ENCODE data around the gene RDH5. TPM values are rescaled to one million over a fixed set of nuclear protein-coding genes. Genes with fewer than 3 reads are reported as not detected.

RDH5 gene
- total and polyA plus RNA-seq, 2 of the 4 experiments (the other 2 are of a cell fraction) = 7.3 to 18.8 TPM

- peak within 1 kb of the TSS; percentile 98 for H3K27ac ChIP-seq (ENCODE audit: insufficient read depth, low read length)
- H3K9me1 ChIP-seq (ENCODE audit: insufficient read depth, low read length) = no peaks in the 10 kb centered on the region
- H4K5ac ChIP-seq (ENCODE audit: low read depth, low read length) = peak within 1 kb of the TSS; percentile 81
- TF ChIP-seq NFE2L2 (IDR thresholded peaks at IDR 0.05; ENCODE audit: low read depth, low read length) (no peak), POLR2A (IDR thresholded peaks at IDR 0.05; ENCODE audit: low read depth, low read length) (peak; percentile 92), MXI1 (IDR thresholded peaks at IDR 0.05; ENCODE audit: borderline replicate concordance, low read depth, low read length) (peak; percentile 74; the same call in 1 of the 2 replicates), RCOR1 (IDR thresholded peaks at IDR 0.05; ENCODE audit: insufficient replicate concordance, low read length) (peak; percentile 30), MAZ (IDR thresholded peaks at IDR 0.05; ENCODE audit: borderline replicate concordance, low read depth, low read length) (peak; percentile 93), RFX5 (IDR thresholded peaks at IDR 0.05; ENCODE audit: low read depth, low read length) (0 out of 2 replicates have a peak, but pooled peaks have one; percentile 8), USF2 (IDR thresholded peaks at IDR 0.05; ENCODE audit: low read depth, low read length) (peak; percentile 97), RAD21 (IDR thresholded peaks at IDR 0.05; ENCODE audit: low read length) (no peak), CHD1 (IDR thresholded peaks at IDR 0.05; ENCODE audit: low read depth, low read length) (no peak; the same call in 1 of the 2 replicates), FOS (IDR thresholded peaks at IDR 0.05; ENCODE audit: low read depth, low read length) (peak; percentile 92), BHLHE40 (IDR thresholded peaks at IDR 0.05; ENCODE audit: low read depth, low read length) (peak; percentile 78)
- peak within 1 kb of the TSS; percentile 100 for H3K4ac ChIP-seq (ENCODE audit: low read depth, low read length)
- 0% methylated on average over 1 of the region's 61 CpGs; no CpG with 5 or more reads in 1 of the 2 experiments for WGBS, 2 experiments (ENCODE audit: extremely low coverage in 2 of 2, insufficient read length in 1 of 2)
- H2BK5ac ChIP-seq (ENCODE audit: low read depth, low read length, poor library complexity, severe bottlenecking) = peak within 1 kb of the TSS; percentile 99
- peak within 1 kb of the TSS; percentile 94 for H2AFZ ChIP-seq (replicated peaks; ENCODE audit: low read length, poor library complexity)
- peak within 1 kb of the TSS; percentile 87 for H3K18ac ChIP-seq (ENCODE audit: low read depth, low read length)
- peak within 1 kb of the TSS; percentile 94 for H3K9ac ChIP-seq (ENCODE audit: low read depth, low read length)
- H3K9me3 ChIP-seq (ENCODE audit: control insufficient read depth, insufficient read depth, low read length) = no peaks in the 10 kb centered on the region
- peaks cover 49% of the 10 kb centered on the region for H4K20me1 ChIP-seq (ENCODE audit: insufficient read depth, low read length)
- peaks cover 8 to 67% of the 10 kb centered on the region in 2 experiments for H3K79me1 ChIP-seq (ENCODE audit: low read depth in 1 of 2, low read length in 2 of 2)
- H3K4me3 ChIP-seq (ENCODE audit: insufficient read depth, low read depth, low read length) = peak within 1 kb of the TSS; percentile 90
- peak within 1 kb of the TSS; percentile 100 for H4K91ac ChIP-seq (ENCODE audit: insufficient read depth, low read depth, low read length)
- H2AK5ac ChIP-seq (ENCODE audit: low read depth, low read length) = peak within 1 kb of the TSS; percentile 99
- ChIA-PET POLR2A (ENCODE audit: unreplicated experiment) (interaction anchor here (0.6 to 1.7 kb wide), 4 partner anchors 9 to 198 kb away, joined by 3 to 8 read pairs (median 6); partner anchors contain the start of genes PYM1 and RDH5), CTCF (interaction anchor here (0.6 to 2.0 kb wide), 4 partner anchors 9 to 74 kb away, joined by 3 to 16 read pairs (median 3); no protein-coding TSS in a partner anchor)
- H3K4me1 ChIP-seq (ENCODE audit: control insufficient read depth, insufficient read depth, low read length) = peaks cover 8% of the 10 kb centered on the region
- peak within 1 kb of the TSS; percentile 98 for H2BK120ac ChIP-seq (ENCODE audit: low read depth, low read length)
- no TSS peak for BruUV-seq (replicated peaks)
- peak within 1 kb of the TSS; percentile 82 for H2BK20ac ChIP-seq (ENCODE audit: low read depth, low read length)
- peak within 1 kb of the TSS; percentile 100 for H2AK9ac ChIP-seq (replicated peaks; ENCODE audit: low read depth, low read length, poor library complexity)
- peak within 1 kb of the TSS; percentile 99 for H3K23ac ChIP-seq (ENCODE audit: low read depth, low read length)
- H3K36me3 ChIP-seq (ENCODE audit: control insufficient read depth, insufficient read depth, low read length) = peaks cover 30% of the 10 kb centered on the region
- intact Hi-C loops (cut with micrococcal nuclease) = no loop called here
- H2BK15ac ChIP-seq (ENCODE audit: low read depth, low read length) = peak within 1 kb of the TSS; percentile 97; the same call in 2 of the 3 replicates
- H3K56ac ChIP-seq (ENCODE audit: extremely low read depth, insufficient read depth, low read length) = peak within 1 kb of the TSS; percentile 98
- peak within 1 kb of the TSS; percentile 97 to 99 for H4K8ac ChIP-seq (ENCODE audit: low read depth in 2 of 2, low read length in 2 of 2)
- in situ Hi-C loops (cut with MboI; ENCODE audit: low sequenced_read_pairs) = no loop called here
- H3K14ac ChIP-seq (replicated peaks; ENCODE audit: low read depth, low read length) = peak within 1 kb of the TSS; percentile 99
- dilution Hi-C loops (cut with HindIII; ENCODE audit: low sequenced_read_pairs, unreplicated experiment) = no loop called here
- no peaks in the 10 kb centered on the region for H3K27me3 ChIP-seq (ENCODE audit: control insufficient read depth, insufficient read depth, low read length)
- DNase-seq (peak; percentile 94), ATAC-seq (ENCODE audit: low read depth) (peak; percentile 68)
- peak within 1 kb of the TSS; percentile 94 for H3K4me2 ChIP-seq (ENCODE audit: low read depth, low read length)
These were observed 9.0 kb downstream of the RDH5 start, which contains the start of gene CD63 for GRCh38 chr12:55728939-55729818. Gene CD63 (minus strand): TSS chr12:55729009. CDS start chr12:55728341, 668 bp downstream.
